GM23338 (cell line): Measurements from ENCODE around the gene PAM. TPM values are rescaled to one million over a fixed set of nuclear protein-coding genes. Genes with fewer than 3 reads are reported as not detected.

ENCODE experiments used
- ATAC-seq: fragments of 200-7000 bp; cut with Tn5 transposase; 3 replicates; pipeline ENCODE4 v1.9.1; 2020
- DNase-seq: peaks from one replicate; pipeline ENCODE4 v3.0.0-alpha.2; 2015; ENCODE audit warnings: low spot score
- H2AFZ ChIP-seq: fragments of 200-600 bp; sonication (generic); 2 replicates; pipeline ENCODE4 v1.8.0; 2016; ENCODE audit warnings: antibody characterized with exemption, mild to moderate bottlenecking, moderate library complexity
- H3F3A ChIP-seq: fragments of 200-600 bp; sonication (generic); replicated peaks from 2 replicates; pipeline ENCODE4 v1.8.0; 2017; ENCODE audit warnings: antibody characterized with exemption, mixed run types, low read depth
- H3K27ac ChIP-seq: fragments of 200-600 bp; sonication (generic); 2 replicates; pipeline ENCODE4 v1.6.1; 2016; ENCODE audit warnings: low read depth
- H3K27me3 ChIP-seq: fragments of 200-600 bp; sonication (generic); 2 replicates; pipeline ENCODE4 v1.8.0; 2016; ENCODE audit warnings: mild to moderate bottlenecking, mixed run types, moderate library complexity; ENCODE audit not compliant: insufficient read depth
- H3K36me3 ChIP-seq: fragments of 200-600 bp; sonication (generic); 2 replicates; pipeline ENCODE4 v1.8.0; 2016; ENCODE audit warnings: mild to moderate bottlenecking; ENCODE audit not compliant: insufficient read depth
- H3K4me1 ChIP-seq: fragments of 200-600 bp; sonication (generic); 2 replicates; pipeline ENCODE4 v1.8.0; 2016; ENCODE audit warnings: mild to moderate bottlenecking, moderate library complexity; ENCODE audit not compliant: insufficient read depth
- H3K4me2 ChIP-seq: fragments of 200-600 bp; sonication (generic); 2 replicates; pipeline ENCODE4 v1.7.1; 2017; ENCODE audit warnings: mixed run types
- H3K4me3 ChIP-seq: fragments of 200-600 bp; sonication (generic); 2 replicates; pipeline ENCODE4 v1.6.1; 2016; ENCODE audit warnings: mixed run types
- H3K79me2 ChIP-seq: fragments of 200-600 bp; sonication (generic); replicated peaks from 2 replicates; pipeline ENCODE4 v1.8.0; 2017; ENCODE audit warnings: mild to moderate bottlenecking; ENCODE audit not compliant: insufficient read depth
- H3K9me2 ChIP-seq: fragments of 200-600 bp; sonication (generic); 2 replicates; pipeline ENCODE4 v1.8.0; 2017; ENCODE audit not compliant: insufficient read depth
- H4K20me1 ChIP-seq: fragments of 200-600 bp; sonication (generic); replicated peaks from 2 replicates; pipeline ENCODE4 v1.8.0; 2017; ENCODE audit warnings: mild to moderate bottlenecking; ENCODE audit not compliant: insufficient read depth
- H3K27ac Mint-ChIP-seq: 2 replicates; pipeline ENCODE4 v1.8.0; 2020; ENCODE audit warnings: inconsistent platforms, mild to moderate bottlenecking, moderate library complexity, mixed read lengths
- H3K27me3 Mint-ChIP-seq: 3 replicates; pipeline ENCODE4 v1.8.0; 2022; ENCODE audit warnings: low read depth, mild to moderate bottlenecking, moderate library complexity, mixed read lengths, inconsistent platforms; ENCODE audit not compliant: insufficient read depth, poor library complexity
- H3K36me3 Mint-ChIP-seq: 3 replicates; pipeline ENCODE4 v1.8.0; 2021; ENCODE audit warnings: low read depth, mild to moderate bottlenecking, inconsistent platforms, moderate library complexity, mixed read lengths
- H3K4me1 Mint-ChIP-seq: 3 replicates; pipeline ENCODE4 v1.8.0; 2020; ENCODE audit warnings: mild to moderate bottlenecking, inconsistent platforms, mixed read lengths
- H3K4me3 Mint-ChIP-seq: 3 replicates; pipeline ENCODE4 v1.8.0; 2021; ENCODE audit warnings: moderate library complexity, mild to moderate bottlenecking, inconsistent platforms, mixed read lengths
- H3K9me3 Mint-ChIP-seq: 3 replicates; pipeline ENCODE4 v1.8.0; 2020; ENCODE audit warnings: moderate library complexity, mild to moderate bottlenecking, inconsistent platforms, mixed read lengths
- CREB1 ChIP-seq: fragments of 250-450 bp; sonication (Bioruptor Pico); IDR thresholded peaks from 2 replicates; pipeline ENCODE4 v1.5.0; 2020; ENCODE audit warnings: low read depth, mild to moderate bottlenecking, moderate library complexity
- EZH2 ChIP-seq: fragments of 200-600 bp; sonication (generic); IDR thresholded peaks from one replicate; pipeline ENCODE4 v1.8.0; 2017; ENCODE audit warnings: antibody characterized with exemption, mild to moderate bottlenecking, low read depth; ENCODE audit not compliant: unreplicated experiment
- EZH2phosphoT487 ChIP-seq: fragments of 200-600 bp; sonication (generic); IDR thresholded peaks from one replicate; pipeline ENCODE4 v1.8.1; 2018; ENCODE audit warnings: antibody characterized with exemption; ENCODE audit not compliant: unreplicated experiment
- JUNB ChIP-seq: IDR thresholded peaks from one replicate; pipeline ENCODE4 v1.6.1; 2016; ENCODE audit warnings: antibody characterized with exemption; ENCODE audit not compliant: unreplicated experiment
- NANOG ChIP-seq: IDR thresholded peaks from 2 replicates; pipeline ENCODE4 v1.6.1; 2016; ENCODE audit warnings: antibody characterized with exemption, borderline replicate concordance
- POLR2AphosphoS5 ChIP-seq: IDR thresholded peaks from 2 replicates; pipeline ENCODE4 v1.6.1; 2016; ENCODE audit warnings: antibody characterized with exemption, low read depth
- STAT1 ChIP-seq: IDR thresholded peaks from one replicate; pipeline ENCODE4 v1.6.1; 2016; ENCODE audit warnings: antibody characterized with exemption; ENCODE audit not compliant: unreplicated experiment
- ZNF114 ChIP-seq: fragments of 250-450 bp; sonication (Bioruptor Pico); IDR thresholded peaks from 2 replicates; pipeline ENCODE4 v1.5.0; 2020; ENCODE audit warnings: mild to moderate bottlenecking, moderate library complexity
- ZNF331 ChIP-seq: fragments of 250-450 bp; sonication (Bioruptor Pico); IDR thresholded peaks from 2 replicates; pipeline ENCODE4 v1.5.0; 2020; ENCODE audit warnings: low read depth, mild to moderate bottlenecking, moderate library complexity
- polyA plus RNA-seq: library from polyadenylated mRNA; unstranded; fragments of >200 nt; fragmentation: Nextera tagmentation; extraction: Ambion mirVana; gene quantifications from 2 replicates; pipeline ENCODE4 v1.2.1, GENCODE V29; 2016
- total RNA-seq: library from RNA; depleted of rRNA; stranded (reverse); fragments of >200 nt; shearing (Covaris generic); gene quantifications from 2 replicates; pipeline ENCODE4 v1.2.3, GENCODE V29; 2014
- TF ChIP-seq, protein P1 (sequence below), 2 experiments: fragments of 200-600 bp in 1 of 2; sonication (generic) in 1 of 2; conservative IDR thresholded peaks; 2 replicates each; pipeline versions ENCODE4 v1.5.1 to v1.6.1; 2016 to 2017; ENCODE audit warnings: antibody characterized with exemption in 2 of 2, low read depth in 2 of 2, mild to moderate bottlenecking in 2 of 2, moderate library complexity in 1 of 2
- TF ChIP-seq, protein P2 (sequence below): IDR thresholded peaks from one replicate; pipeline ENCODE4 v1.6.1; 2018; ENCODE audit warnings: antibody characterized with exemption; ENCODE audit not compliant: unreplicated experiment
- TF ChIP-seq, protein P3 (sequence below): IDR thresholded peaks from 2 replicates; pipeline ENCODE4 v1.6.1; 2016; ENCODE audit warnings: antibody characterized with exemption

PAM gene
- total and polyA plus RNA-seq, 2 experiments from 2014 or later = 33.9 to 79.4 TPM

DNA sequence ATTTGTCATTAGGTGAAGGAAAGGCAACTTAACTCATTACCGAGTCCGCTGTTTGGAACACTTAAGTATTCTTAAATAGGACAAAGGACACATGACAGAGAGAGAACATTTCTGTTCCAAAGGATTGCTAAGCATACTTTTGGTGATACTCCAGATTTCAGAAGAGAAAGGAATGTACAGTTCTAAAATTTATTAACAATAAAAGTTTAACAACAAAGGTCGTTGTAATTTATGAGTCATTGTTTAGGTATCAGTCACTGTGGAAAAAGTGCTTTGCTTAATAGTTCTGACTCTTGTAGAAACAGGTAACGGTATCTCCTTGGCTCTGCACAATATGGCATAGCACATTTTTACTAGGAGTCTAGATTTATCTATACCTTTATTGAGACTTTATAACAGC lies 36.3 kb upstream of the PAM start (continued):
- no peak for TF ChIP-seq STAT1
- no peak for TF ChIP-seq NANOG
- no peak for TF ChIP-seq ZNF114 (CRISPR knock-in tag)
- TF ChIP-seq, protein P1, sequence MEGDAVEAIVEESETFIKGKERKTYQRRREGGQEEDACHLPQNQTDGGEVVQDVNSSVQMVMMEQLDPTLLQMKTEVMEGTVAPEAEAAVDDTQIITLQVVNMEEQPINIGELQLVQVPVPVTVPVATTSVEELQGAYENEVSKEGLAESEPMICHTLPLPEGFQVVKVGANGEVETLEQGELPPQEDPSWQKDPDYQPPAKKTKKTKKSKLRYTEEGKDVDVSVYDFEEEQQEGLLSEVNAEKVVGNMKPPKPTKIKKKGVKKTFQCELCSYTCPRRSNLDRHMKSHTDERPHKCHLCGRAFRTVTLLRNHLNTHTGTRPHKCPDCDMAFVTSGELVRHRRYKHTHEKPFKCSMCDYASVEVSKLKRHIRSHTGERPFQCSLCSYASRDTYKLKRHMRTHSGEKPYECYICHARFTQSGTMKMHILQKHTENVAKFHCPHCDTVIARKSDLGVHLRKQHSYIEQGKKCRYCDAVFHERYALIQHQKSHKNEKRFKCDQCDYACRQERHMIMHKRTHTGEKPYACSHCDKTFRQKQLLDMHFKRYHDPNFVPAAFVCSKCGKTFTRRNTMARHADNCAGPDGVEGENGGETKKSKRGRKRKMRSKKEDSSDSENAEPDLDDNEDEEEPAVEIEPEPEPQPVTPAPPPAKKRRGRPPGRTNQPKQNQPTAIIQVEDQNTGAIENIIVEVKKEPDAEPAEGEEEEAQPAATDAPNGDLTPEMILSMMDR (conservative IDR thresholded peaks at IDR 0.05; ENCODE audit: low read depth in 2 of 2) = no peak
- TF ChIP-seq CREB1 (CRISPR knock-in tag) = no peak
- TF ChIP-seq, protein P2, sequence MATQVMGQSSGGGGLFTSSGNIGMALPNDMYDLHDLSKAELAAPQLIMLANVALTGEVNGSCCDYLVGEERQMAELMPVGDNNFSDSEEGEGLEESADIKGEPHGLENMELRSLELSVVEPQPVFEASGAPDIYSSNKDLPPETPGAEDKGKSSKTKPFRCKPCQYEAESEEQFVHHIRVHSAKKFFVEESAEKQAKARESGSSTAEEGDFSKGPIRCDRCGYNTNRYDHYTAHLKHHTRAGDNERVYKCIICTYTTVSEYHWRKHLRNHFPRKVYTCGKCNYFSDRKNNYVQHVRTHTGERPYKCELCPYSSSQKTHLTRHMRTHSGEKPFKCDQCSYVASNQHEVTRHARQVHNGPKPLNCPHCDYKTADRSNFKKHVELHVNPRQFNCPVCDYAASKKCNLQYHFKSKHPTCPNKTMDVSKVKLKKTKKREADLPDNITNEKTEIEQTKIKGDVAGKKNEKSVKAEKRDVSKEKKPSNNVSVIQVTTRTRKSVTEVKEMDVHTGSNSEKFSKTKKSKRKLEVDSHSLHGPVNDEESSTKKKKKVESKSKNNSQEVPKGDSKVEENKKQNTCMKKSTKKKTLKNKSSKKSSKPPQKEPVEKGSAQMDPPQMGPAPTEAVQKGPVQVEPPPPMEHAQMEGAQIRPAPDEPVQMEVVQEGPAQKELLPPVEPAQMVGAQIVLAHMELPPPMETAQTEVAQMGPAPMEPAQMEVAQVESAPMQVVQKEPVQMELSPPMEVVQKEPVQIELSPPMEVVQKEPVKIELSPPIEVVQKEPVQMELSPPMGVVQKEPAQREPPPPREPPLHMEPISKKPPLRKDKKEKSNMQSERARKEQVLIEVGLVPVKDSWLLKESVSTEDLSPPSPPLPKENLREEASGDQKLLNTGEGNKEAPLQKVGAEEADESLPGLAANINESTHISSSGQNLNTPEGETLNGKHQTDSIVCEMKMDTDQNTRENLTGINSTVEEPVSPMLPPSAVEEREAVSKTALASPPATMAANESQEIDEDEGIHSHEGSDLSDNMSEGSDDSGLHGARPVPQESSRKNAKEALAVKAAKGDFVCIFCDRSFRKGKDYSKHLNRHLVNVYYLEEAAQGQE = no peak
- TF ChIP-seq ZNF331 (CRISPR knock-in tag) = no peak
- no peak for TF ChIP-seq EZH2

DNA sequence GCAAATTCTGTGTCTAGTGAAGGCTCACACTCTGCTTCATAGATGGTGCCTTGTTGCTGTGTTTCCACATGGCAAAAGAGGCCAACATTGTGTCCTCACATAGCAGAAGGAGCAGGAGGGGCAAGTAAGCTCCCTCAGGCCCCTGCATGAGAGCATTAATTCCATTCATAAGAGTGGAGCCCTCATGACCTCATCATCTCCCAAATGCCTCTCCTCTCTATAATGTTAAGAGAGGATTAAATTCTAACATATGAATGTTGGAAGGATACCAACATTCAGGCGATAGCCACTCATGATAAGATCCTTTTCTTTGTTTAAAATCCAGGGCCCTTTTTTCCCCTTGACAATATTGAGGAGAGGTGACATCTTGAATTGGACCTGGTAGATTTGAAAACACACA lies 35.2 kb upstream of the PAM start:
- H4K20me1 ChIP-seq = no peaks in the 10 kb centered on the region
- H3K4me1 Mint-ChIP-seq = peaks cover 9% of the 10 kb centered on the region
- no peak for TF ChIP-seq STAT1
- no peak for TF ChIP-seq ZNF331 (CRISPR knock-in tag)
- TF ChIP-seq JUNB = no peak
- no peak for TF ChIP-seq CREB1 (CRISPR knock-in tag)
- TF ChIP-seq POLR2AphosphoS5 = no peak
- TF ChIP-seq, protein P1 (conservative IDR thresholded peaks at IDR 0.05; ENCODE audit: low read depth in 2 of 2) = no peak
- TF ChIP-seq EZH2phosphoT487 = no peak
- TF ChIP-seq NANOG = no peak
- TF ChIP-seq, protein P3, sequence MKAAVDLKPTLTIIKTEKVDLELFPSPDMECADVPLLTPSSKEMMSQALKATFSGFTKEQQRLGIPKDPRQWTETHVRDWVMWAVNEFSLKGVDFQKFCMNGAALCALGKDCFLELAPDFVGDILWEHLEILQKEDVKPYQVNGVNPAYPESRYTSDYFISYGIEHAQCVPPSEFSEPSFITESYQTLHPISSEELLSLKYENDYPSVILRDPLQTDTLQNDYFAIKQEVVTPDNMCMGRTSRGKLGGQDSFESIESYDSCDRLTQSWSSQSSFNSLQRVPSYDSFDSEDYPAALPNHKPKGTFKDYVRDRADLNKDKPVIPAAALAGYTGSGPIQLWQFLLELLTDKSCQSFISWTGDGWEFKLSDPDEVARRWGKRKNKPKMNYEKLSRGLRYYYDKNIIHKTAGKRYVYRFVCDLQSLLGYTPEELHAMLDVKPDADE = no peak
- no peak for TF ChIP-seq EZH2
- TF ChIP-seq, protein P2 = no peak

More for the DNA sequence above, 35.2 kb upstream of the PAM start:
- Histone ChIP-seq H3K4me3 (no peak overlapping the region), H3K36me3 (no peaks in the 10 kb centered on the region), H3K4me1 (no peaks in the 10 kb centered on the region; the same call in 1 of the 2 replicates), H3K4me2 (no peak overlapping the region), H3K27me3 (no peaks in the 10 kb centered on the region), H2AFZ (no peak overlapping the region), H3K9me2 (no peaks in the 10 kb centered on the region), H3F3A (no peaks in the 10 kb centered on the region), H3K27ac (no peak overlapping the region), H3K79me2 (no peaks in the 10 kb centered on the region)
- H3K9me3 Mint-ChIP-seq = no peaks in the 10 kb centered on the region
- no peak for DNase-seq
- H3K36me3 Mint-ChIP-seq = no peaks in the 10 kb centered on the region
- H3K27ac Mint-ChIP-seq = no peak overlapping the region
- no peak for ATAC-seq
- H3K27me3 Mint-ChIP-seq = no peaks in the 10 kb centered on the region
- no peak overlapping the region for H3K4me3 Mint-ChIP-seq
